BJ (cell line): ENCODE data around the gene YJU2. TPM values are rescaled to one million over a fixed set of nuclear protein-coding genes. Genes with fewer than 3 reads are reported as not detected.
A peak's percentile ranks its signal among the peaks of the same experiment; 100 is the strongest.

Source experiments
- CTCF ChIA-PET: fragments of 350-600 bp; formaldehyde crosslinking; extraction: SDS; loops from one replicate; lab custom pipeline; 2021; ENCODE audit warnings: antibody characterized with exemption, inconsistent platforms; lab: Yijun Ruan, JAX
- POLR2A ChIA-PET: fragments of 300-600 bp; sonication (Branson Sonifier 250); formaldehyde crosslinking; extraction: SDS; loops from one replicate; lab custom pipeline; 2021; ENCODE audit warnings: antibody characterized with exemption; lab: Charles Lee
- DNase-seq: peaks from one replicate; pipeline ENCODE4 v3.0.0-alpha.2; 2011; ENCODE audit warnings: low read depth
- H3K27me3 ChIP-seq: 2 replicates; pipeline ENCODE4 v1.6.0; 2011; ENCODE audit warnings: low read length; ENCODE audit not compliant: control insufficient read depth, insufficient read depth
- H3K36me3 ChIP-seq: 2 replicates; pipeline ENCODE4 v1.5.1; 2011; ENCODE audit warnings: low read length; ENCODE audit not compliant: control insufficient read depth, insufficient read depth
- H3K4me3 ChIP-seq: 2 replicates; pipeline ENCODE4 v1.5.1; 2011; ENCODE audit warnings: low read depth, mild to moderate bottlenecking, control low read depth, low read length
- CTCF ChIP-seq: IDR thresholded peaks from 2 replicates; pipeline ENCODE4 v1.5.1; 2011; ENCODE audit warnings: low read depth, mild to moderate bottlenecking, control low read depth, inconsistent platforms, low read length, moderate library complexity; ENCODE audit not compliant: insufficient read depth
- polyA plus RNA-seq: library from polyadenylated mRNA; depleted of rRNA; stranded (reverse); fragments of >200 nt; gene quantifications from 2 replicates; pipeline ENCODE4 v1.2.3, GENCODE V29; 2011

Gene YJU2
- polyA plus RNA-seq, 1 experiment: 14.5 TPM

- Histone ChIP-seq H3K4me3 (no peak overlapping the region), H3K27me3 (no peaks in the 10 kb centered on the region), H3K36me3 (no peaks in the 10 kb centered on the region)
- DNase-seq: no peak
- ChIA-PET POLR2A (no interaction called here), CTCF (interaction anchor here (0.6 to 1.9 kb wide), 6 partner anchors 9 to 223 kb away, joined by 3 to 7 read pairs (median 4); partner anchors contain the start of gene EEF2)
- TF ChIP-seq CTCF: peak; percentile 58
Observed at GRCh38 chr19:4208385-4209094, 38.3 kb upstream of the YJU2 start.

DNA sequence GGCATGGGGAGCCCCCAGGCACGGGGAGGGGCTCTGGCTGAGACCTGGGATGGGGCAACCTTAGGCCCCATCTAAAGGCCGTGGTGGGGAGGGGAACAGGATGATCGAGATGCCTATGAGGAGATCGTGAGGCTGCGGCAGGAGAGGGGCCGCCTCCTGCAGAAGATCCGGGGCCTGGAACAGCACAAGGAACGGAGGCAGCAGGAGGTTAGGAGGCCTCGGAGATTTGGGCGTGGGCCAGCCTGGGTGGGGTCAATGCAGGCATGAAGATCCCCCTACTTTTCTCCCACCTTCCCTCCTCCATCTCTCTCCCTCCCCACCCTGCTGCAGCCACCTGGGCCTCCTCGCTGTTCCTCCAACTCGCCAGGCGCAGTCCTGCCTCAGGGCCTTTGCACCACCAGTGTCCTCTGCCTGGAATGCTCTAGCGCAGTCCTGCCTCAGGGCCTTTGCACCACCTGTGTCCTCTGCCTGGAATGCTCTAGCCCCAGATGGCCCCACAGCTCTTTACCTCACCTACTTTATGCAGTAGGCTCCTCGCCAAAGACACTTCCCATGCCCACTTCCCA lies 36.6 kb upstream of the YJU2 start:
- no peaks in the 10 kb centered on the region for H3K36me3 ChIP-seq
- DNase-seq: no peak
- ChIA-PET POLR2A (no interaction called here), CTCF (no interaction called here)
- TF ChIP-seq CTCF: no peak
- H3K4me3 ChIP-seq: no peak overlapping the region
- no peaks in the 10 kb centered on the region for H3K27me3 ChIP-seq

DNA sequence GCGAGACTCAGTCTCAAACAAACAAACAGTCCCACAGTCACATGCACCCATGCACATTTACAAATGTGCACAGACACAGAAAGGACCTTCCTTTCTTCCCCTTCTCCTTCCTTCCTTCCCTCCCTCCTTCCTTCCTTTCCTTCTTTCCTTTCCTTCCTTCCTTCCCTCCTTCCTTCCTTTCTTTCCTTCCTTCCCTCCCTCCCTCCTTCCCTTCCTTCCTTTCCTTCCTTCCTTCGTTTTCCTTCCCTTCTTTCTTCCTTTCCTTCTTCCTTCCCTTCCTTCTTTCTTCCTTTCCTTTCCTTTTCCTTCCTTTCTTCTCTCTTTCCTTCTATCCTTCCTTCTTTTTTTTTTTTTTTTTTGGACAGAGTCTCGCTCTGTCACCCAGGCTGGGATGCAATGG lies 33.8 kb upstream of the YJU2 start:
- Histone ChIP-seq H3K36me3 (no peaks in the 10 kb centered on the region), H3K4me3 (no peak overlapping the region), H3K27me3 (no peaks in the 10 kb centered on the region)
- TF ChIP-seq CTCF: no peak
- ChIA-PET POLR2A (no interaction called here), CTCF (interaction anchor here (1.0 to 2.7 kb wide), 2 partner anchors 12 to 73 kb away, joined by 3 to 9 read pairs; no protein-coding TSS in a partner anchor)
- DNase-seq: no peak

DNA sequence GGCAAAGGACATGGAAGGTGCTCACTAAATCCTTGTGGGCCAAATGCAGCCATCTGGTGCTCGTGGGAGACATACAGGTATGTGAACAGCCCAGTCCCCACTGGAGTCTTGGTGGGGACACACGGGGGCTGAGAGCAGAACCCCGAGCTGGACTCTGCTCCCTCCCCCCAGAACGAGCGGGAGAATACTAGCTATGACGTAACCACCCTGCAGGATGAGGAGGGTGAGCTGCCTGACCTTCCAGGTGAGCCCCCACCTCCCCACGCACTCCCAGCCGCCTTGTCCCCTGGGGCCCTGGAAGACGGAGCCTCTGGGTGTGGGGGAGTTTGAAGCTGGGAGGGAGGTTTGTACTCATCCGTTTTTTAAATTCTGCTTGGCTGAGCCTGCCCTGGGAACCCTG lies 31.1 kb upstream of the YJU2 start:
- no peaks in the 10 kb centered on the region for H3K36me3 ChIP-seq
- H3K4me3 ChIP-seq: no peak overlapping the region
- no peaks in the 10 kb centered on the region for H3K27me3 ChIP-seq
- ChIA-PET POLR2A (no interaction called here), CTCF (interaction anchor here (0.6 kb wide), 2 partner anchors 397 to 726 kb away, joined by 3 to 4 read pairs; no protein-coding TSS in a partner anchor)
- TF ChIP-seq CTCF: no peak
- no peak for DNase-seq

DNA sequence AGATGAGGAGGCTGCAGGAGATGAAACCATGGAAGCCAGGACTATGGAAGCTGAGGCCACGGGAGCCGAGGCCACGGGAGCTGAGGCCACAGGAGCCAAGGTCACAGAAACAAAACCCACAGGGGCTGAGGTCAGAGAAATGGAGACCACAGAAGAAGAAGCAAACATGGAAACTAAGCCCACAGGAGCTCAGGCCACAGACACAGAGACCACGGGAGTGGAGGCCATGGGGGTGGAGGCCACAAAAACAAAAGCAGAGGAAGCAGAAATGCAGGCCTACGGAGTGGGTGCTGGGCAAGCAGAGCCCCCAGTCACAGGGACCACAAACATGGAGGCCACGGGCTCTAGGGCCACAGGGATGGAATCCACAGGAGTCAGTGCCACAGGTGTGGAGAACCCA lies 30.0 kb upstream of the YJU2 start:
- no peak for DNase-seq
- ChIA-PET POLR2A (no interaction called here), CTCF (interaction anchor here (1.8 to 2.1 kb wide), 2 partner anchors 9 to 13 kb away, joined by 5 to 6 read pairs; no protein-coding TSS in a partner anchor)
- Histone ChIP-seq H3K36me3 (no peaks in the 10 kb centered on the region), H3K27me3 (no peaks in the 10 kb centered on the region), H3K4me3 (no peak overlapping the region)
- no peak for TF ChIP-seq CTCF
